ENCODE results near the gene SIPA1L3.

GRCh38 chr19:37998801-37999308, 91.8 kb downstream of the SIPA1L3 start:
- TF ChIP-seq YY1 (IDR thresholded peaks at IDR 0.05; ENCODE audit: low read depth) (no peak), REST (IDR thresholded peaks at IDR 0.05; ENCODE audit: low read depth, low read length) (no peak), CTCF (IDR thresholded peaks at IDR 0.05) (no peak), RAD21 (IDR thresholded peaks at IDR 0.05; ENCODE audit: low read length) (no peak), GABPA (IDR thresholded peaks at IDR 0.05; ENCODE audit: low read depth) (no peak), SMC3 (IDR thresholded peaks at IDR 0.05; ENCODE audit: low read depth, low read length) (no peak), SIN3A (IDR thresholded peaks at IDR 0.05; ENCODE audit: borderline replicate concordance, low read depth, low read length) (no peak), FOXM1 (IDR thresholded peaks at IDR 0.05; ENCODE audit: low read depth) (no peak), TAF1 (IDR thresholded peaks at IDR 0.05; ENCODE audit: borderline replicate concordance, low read depth, low read length) (no peak), GATA2 (CRISPR knock-in tag; IDR thresholded peaks at IDR 0.05) (no peak), EZH2phosphoT487 (IDR thresholded peaks at IDR 0.05; ENCODE audit: borderline replicate concordance, low read depth) (no peak)
- TF ChIP-seq, protein P1, sequence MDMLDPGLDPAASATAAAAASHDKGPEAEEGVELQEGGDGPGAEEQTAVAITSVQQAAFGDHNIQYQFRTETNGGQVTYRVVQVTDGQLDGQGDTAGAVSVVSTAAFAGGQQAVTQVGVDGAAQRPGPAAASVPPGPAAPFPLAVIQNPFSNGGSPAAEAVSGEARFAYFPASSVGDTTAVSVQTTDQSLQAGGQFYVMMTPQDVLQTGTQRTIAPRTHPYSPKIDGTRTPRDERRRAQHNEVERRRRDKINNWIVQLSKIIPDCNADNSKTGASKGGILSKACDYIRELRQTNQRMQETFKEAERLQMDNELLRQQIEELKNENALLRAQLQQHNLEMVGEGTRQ (IDR thresholded peaks at IDR 0.05; ENCODE audit: borderline replicate concordance, low read depth, low read length): no peak

Data from SK-N-SH (cell line).